Measurements from ENCODE around the gene CADM2. TPM values are rescaled to one million over a fixed set of nuclear protein-coding genes. Genes with fewer than 3 reads are reported as not detected.

The CADM2 gene
- total RNA-seq, 1 experiment from 2014 or later: not detected

- POLR2A ChIA-PET: no interaction called here
- H3K4me2 ChIP-seq (ENCODE audit: low read length): no peak overlapping the region
- H3K9me2 ChIP-seq (ENCODE audit: insufficient read depth): no peaks in the 10 kb centered on the region
- DNase-seq (ENCODE audit: low read depth, low spot score) (no peak), ATAC-seq (no peak)
- H3K27ac ChIP-seq (ENCODE audit: low read depth, low read length): no peak overlapping the region
- RAD21 ChIA-PET (ENCODE audit: low non-redundant PET in 1 of 2, low total read pairs in 2 of 2, uncharacterized antibody in 2 of 2, unreplicated experiment in 2 of 2): no interaction called here
- H4K20me1 ChIP-seq (ENCODE audit: insufficient read depth): no peaks in the 10 kb centered on the region
- CTCF ChIA-PET: no interaction called here
- no TSS peak for BruUV-seq (replicated peaks)
- peaks cover 3 to 9% of the 10 kb centered on the region in 2 experiments; a peak in 2 of 4 replicates for H3K9me3 ChIP-seq (ENCODE audit: control insufficient read depth in 1 of 2, insufficient read depth in 1 of 2, low read depth in 1 of 2, low read length in 2 of 2)
- H3K79me2 ChIP-seq (ENCODE audit: insufficient read depth, low read length): no peaks in the 10 kb centered on the region
- intact Hi-C loops (cut with micrococcal nuclease): no loop called here
- H2AFZ ChIP-seq (ENCODE audit: low read depth, low read length, poor library complexity, severe bottlenecking): no peak overlapping the region
- H3K27me3 ChIP-seq (ENCODE audit: insufficient read depth, low read length): no peaks in the 10 kb centered on the region
- no peak overlapping the region for H3K4me3 ChIP-seq (replicated peaks in 1 of 2; ENCODE audit: low read depth in 1 of 2, low read length in 2 of 2)
- H3K9ac ChIP-seq (ENCODE audit: low read length): no peak overlapping the region
- TF ChIP-seq JUND (IDR thresholded peaks at IDR 0.05) (no peak), EZH2 (IDR thresholded peaks at IDR 0.05) (no peak), SIN3A (IDR thresholded peaks at IDR 0.05; ENCODE audit: low read depth) (no peak), EZH2phosphoT487 (IDR thresholded peaks at IDR 0.05; ENCODE audit: borderline replicate concordance) (no peak), ZFX (IDR thresholded peaks at IDR 0.05) (no peak), CBX3 (IDR thresholded peaks at IDR 0.05; ENCODE audit: low read depth) (no peak), REST (IDR thresholded peaks at IDR 0.05; ENCODE audit: low read depth) (no peak), MAX (IDR thresholded peaks at IDR 0.05) (no peak), EGR1 (IDR thresholded peaks at IDR 0.05; ENCODE audit: low read depth) (no peak)
- H3K36me3 ChIP-seq (ENCODE audit: control insufficient read depth in 1 of 2, insufficient read depth in 2 of 2, low read length in 2 of 2): no peaks in the 10 kb centered on the region
- no peaks in the 10 kb centered on the region for H3K4me1 ChIP-seq (ENCODE audit: control insufficient read depth in 1 of 2, insufficient read depth in 2 of 2, low read length in 2 of 2)
Measured at GRCh38 chr3:85170646-85171045, 211.9 kb downstream of the CADM2 start.
